Endothelial cell of umbilical vein (primary cell): Measurements from ENCODE around the gene SCTR. TPM values are rescaled to one million over a fixed set of nuclear protein-coding genes. Genes with fewer than 3 reads are reported as not detected.

Experiments
- BruUV-seq: library from RNA; stranded (reverse); fragments of 400-500 nt; replicated peaks from 2 replicates; lab custom pipeline; 2021; lab: Mats Ljungman, UMichigan
- CTCF ChIA-PET: fragments of 300-600, 350-600 bp; sonication (Branson Sonifier 250); formaldehyde crosslinking; loops from one replicate; lab custom pipeline; 2021; ENCODE audit warnings: antibody characterized with exemption, inconsistent platforms; lab: Charles Lee
- POLR2A ChIA-PET: fragments of 300-600, 350-600 bp; sonication (Branson Sonifier 250); formaldehyde crosslinking; loops from one replicate; lab custom pipeline; 2021; ENCODE audit warnings: antibody characterized with exemption, inconsistent platforms; lab: Charles Lee
- DNase-seq: peaks from one replicate; pipeline ENCODE4 v3.0.0-alpha.2; 2011; ENCODE audit warnings: low read depth, low spot score
- FAIRE-seq: peaks from 2 replicates; lab custom pipeline; 2011; peaks lifted over from hg19 to GRCh38; lab: Jason Lieb, UNC
- H2AFZ ChIP-seq: 2 replicates; pipeline ENCODE4 v1.6.0; 2012; ENCODE audit warnings: low read depth, low read length, control low read depth, inconsistent platforms
- H3K27ac ChIP-seq: 2 replicates; pipeline ENCODE4 v1.5.1; 2011; ENCODE audit warnings: low read depth, mild to moderate bottlenecking, control low read depth, low read length, moderate library complexity; ENCODE audit not compliant: insufficient read depth
- H3K27me3 ChIP-seq, 2 experiments: 2 replicates each; pipeline versions ENCODE4 v1.6.0 to v1.6.1; 2011; ENCODE audit warnings: low read length in 2 of 2, mixed read lengths in 1 of 2; ENCODE audit not compliant: control insufficient read depth in 2 of 2, insufficient read depth in 2 of 2
- H3K36me3 ChIP-seq, 2 experiments: 2 replicates in 1 of 2; 3 replicates in 1 of 2; pipeline ENCODE4 v1.5.1; 2011; ENCODE audit warnings: low read length in 2 of 2, mild to moderate bottlenecking in 1 of 2, moderate library complexity in 1 of 2; ENCODE audit not compliant: control insufficient read depth in 2 of 2, insufficient read depth in 2 of 2; ENCODE audit errors: extremely low read depth in 1 of 2
- H3K4me1 ChIP-seq: 3 replicates; pipeline ENCODE4 v1.5.1; 2011; ENCODE audit warnings: mild to moderate bottlenecking, low read length; ENCODE audit not compliant: control insufficient read depth, insufficient read depth; ENCODE audit errors: extremely low read depth
- H3K4me2 ChIP-seq: 2 replicates; pipeline ENCODE4 v1.6.1; 2011; ENCODE audit warnings: low read length, control low read depth, mixed read lengths; ENCODE audit not compliant: insufficient read depth
- H3K4me3 ChIP-seq, 3 experiments: fragments of 200-600 bp in 1 of 3; sonication (generic), shearing (Covaris generic) in 1 of 3; replicated peaks in 1 of 3; 2 replicates each; pipeline ENCODE4 v1.5.1; 2011 to 2016; ENCODE audit warnings: control low read depth in 3 of 3, low read length in 3 of 3, mild to moderate bottlenecking in 2 of 3, inconsistent platforms in 1 of 3, low read depth in 1 of 3, moderate library complexity in 1 of 3; ENCODE audit not compliant: insufficient read depth in 1 of 3
- H3K79me2 ChIP-seq: 2 replicates; pipeline ENCODE4 v1.6.0; 2012; ENCODE audit warnings: low read length, inconsistent platforms; ENCODE audit not compliant: control insufficient read depth, insufficient read depth
- H3K9ac ChIP-seq: replicated peaks from 2 replicates; pipeline ENCODE3; 2011; ENCODE audit warnings: low read length, control low read depth; ENCODE audit not compliant: insufficient read depth; ENCODE audit errors: extremely low read depth
- H3K9me1 ChIP-seq: replicated peaks from 3 replicates; pipeline ENCODE4 v1.6.0; 2011; ENCODE audit warnings: mild to moderate bottlenecking, low read length; ENCODE audit not compliant: control insufficient read depth, insufficient read depth; ENCODE audit errors: extremely low read depth
- H3K9me3 ChIP-seq: replicated peaks from 2 replicates; pipeline ENCODE4 v1.5.1; 2012; ENCODE audit warnings: low read length, inconsistent platforms; ENCODE audit not compliant: control insufficient read depth, insufficient read depth
- H4K20me1 ChIP-seq: replicated peaks from 2 replicates; pipeline ENCODE3; 2011; ENCODE audit warnings: mild to moderate bottlenecking, low read length; ENCODE audit not compliant: control insufficient read depth, insufficient read depth; ENCODE audit errors: extremely low read depth
- CTCF ChIP-seq, 2 donors: IDR thresholded peaks; 1 replicate in 1 of 2; 2 replicates in 1 of 2; pipeline ENCODE4 v1.5.1; 2011; ENCODE audit warnings: low read length in 2 of 2, mild to moderate bottlenecking in 2 of 2, moderate library complexity in 2 of 2, control low read depth in 1 of 2, inconsistent platforms in 1 of 2, low read depth in 1 of 2; ENCODE audit not compliant: insufficient read depth in 1 of 2; ENCODE audit errors: extremely low read depth in 1 of 2
- FOS ChIP-seq: IDR thresholded peaks from 2 replicates; pipeline ENCODE4 v1.6.1; 2011; ENCODE audit warnings: mild to moderate bottlenecking, low read length, moderate library complexity, borderline replicate concordance; ENCODE audit not compliant: insufficient read depth
- GATA2 ChIP-seq: IDR thresholded peaks from 2 replicates; pipeline ENCODE4 v1.7.0; 2011; ENCODE audit warnings: low read depth, mild to moderate bottlenecking, moderate library complexity, mixed read lengths, low read length; ENCODE audit not compliant: insufficient read length, insufficient read depth
- JUN ChIP-seq: IDR thresholded peaks from 2 replicates; pipeline ENCODE4 v1.6.1; 2011; ENCODE audit warnings: borderline replicate concordance, low read depth; ENCODE audit not compliant: insufficient read length, insufficient read depth
- MAX ChIP-seq: IDR thresholded peaks from 2 replicates; pipeline ENCODE4 v1.6.1; 2011; ENCODE audit not compliant: insufficient read depth, insufficient read length
- POLR2A ChIP-seq: IDR thresholded peaks from 2 replicates; pipeline ENCODE4 v1.6.1; 2012; ENCODE audit warnings: low read depth, mild to moderate bottlenecking, control low read depth, low read length
- dilution Hi-C: fragments of 300-500 bp; cut with MboI; formaldehyde crosslinking; loops from one replicate; pipeline ENCODE4 v1.15.0; 2019; ENCODE audit warnings: low sequenced_read_pairs; ENCODE audit not compliant: extremely low pct_ligation_motif_present
- intact Hi-C: fragments of 100-400 bp; cut with micrococcal nuclease; formaldehyde crosslinking; loops from one replicate; pipeline ENCODE4 v1.10.0; 2022
- polyA plus RNA-seq, 4 experiments: library from polyadenylated mRNA; depleted of rRNA in 3 of 4; stranded (reverse) in 3 of 4; unstranded in 1 of 4; fragments of >200 nt; gene quantifications; 2 replicates each; pipeline versions ENCODE4 v1.2.1 to v1.2.3, GENCODE V29; 2011 to 2012; ENCODE audit warnings: missing spikeins in 1 of 4
- total RNA-seq: library from RNA; stranded (reverse); gene quantifications from 2 replicates; pipeline ENCODE4 v1.2.3, GENCODE V29; 2021

SCTR gene
- total and polyA plus RNA-seq, 2 donors (not counting 3 experiments of a cell fraction or from before 2014, with no cell fraction given) = not detected

GRCh38 chr2:119434664-119435063 is 89.6 kb downstream of the SCTR start:
- H3K9me3 ChIP-seq = no peaks in the 10 kb centered on the region
- H3K36me3 ChIP-seq = no peaks in the 10 kb centered on the region
- no TSS peak for BruUV-seq
- H3K9me1 ChIP-seq = no peaks in the 10 kb centered on the region
- no peak for FAIRE-seq
- H3K4me2 ChIP-seq = no peak overlapping the region
- dilution Hi-C loops = no loop called here
- no peaks in the 10 kb centered on the region for H4K20me1 ChIP-seq
- H3K9ac ChIP-seq = no peak overlapping the region
- H3K4me1 ChIP-seq = peaks cover 9% of the 10 kb centered on the region
- no peak for DNase-seq
- CTCF ChIA-PET = interaction anchor here (1.5 to 1.9 kb wide), 2 partner anchors 18 to 42 kb away, joined by 5 to 6 read pairs; no protein-coding TSS in a partner anchor
- no peak overlapping the region for H3K4me3 ChIP-seq
- no peak overlapping the region for H3K27ac ChIP-seq
- intact Hi-C loops = no loop called here
- no peak overlapping the region for H2AFZ ChIP-seq
- POLR2A ChIA-PET = no interaction called here
- H3K27me3 ChIP-seq = no peaks in the 10 kb centered on the region
- no peak for TF ChIP-seq POLR2A
- TF ChIP-seq CTCF (IDR thresholded peaks at IDR 0.05; ENCODE audit: extremely low read depth in 1 of 2, insufficient read depth in 1 of 2, low read depth in 1 of 2, low read length in 2 of 2) = no peak
- no peak for TF ChIP-seq FOS
- no peak for TF ChIP-seq MAX
- TF ChIP-seq JUN = no peak
- no peak for TF ChIP-seq GATA2
- no peaks in the 10 kb centered on the region for H3K79me2 ChIP-seq
